DOHH2 (cell line): ENCODE results near the gene L3MBTL3.

Experiments used
- H3F3A ChIP-seq: fragments of 200-600 bp; sonication (generic), shearing (Covaris generic); 2 replicates; pipeline ENCODE4 v1.6.0; 2016; ENCODE audit warnings: antibody characterized with exemption, mild to moderate bottlenecking; ENCODE audit not compliant: control insufficient read depth, insufficient read depth
- H3K27ac ChIP-seq: fragments of 200-600 bp; sonication (generic); 2 replicates; pipeline ENCODE4 v1.5.1; 2014; ENCODE audit warnings: low read depth, mild to moderate bottlenecking, low read length, moderate library complexity
- H3K27me3 ChIP-seq: fragments of 200-600 bp; sonication (generic); 2 replicates; pipeline ENCODE4 v1.6.1; 2014; ENCODE audit warnings: mild to moderate bottlenecking, low read length, mixed read lengths; ENCODE audit not compliant: control insufficient read depth
- H3K36me3 ChIP-seq: fragments of 200-600 bp; sonication (generic); 2 replicates; pipeline ENCODE4 v1.6.1; 2014; ENCODE audit warnings: mild to moderate bottlenecking, low read length, moderate library complexity, mixed read lengths; ENCODE audit not compliant: control insufficient read depth
- H3K4me1 ChIP-seq: fragments of 200-600 bp; sonication (generic); 2 replicates; pipeline ENCODE4 v1.6.1; 2014; ENCODE audit warnings: mild to moderate bottlenecking, low read length, mixed read lengths; ENCODE audit not compliant: control insufficient read depth
- H3K4me2 ChIP-seq: fragments of 200-600 bp; sonication (generic); 2 replicates; pipeline ENCODE4 v1.6.0; 2014; ENCODE audit warnings: mild to moderate bottlenecking, low read length, moderate library complexity
- H3K4me3 ChIP-seq: fragments of 200-600 bp; sonication (generic); 2 replicates; pipeline ENCODE4 v1.5.1; 2014; ENCODE audit warnings: mild to moderate bottlenecking, low read length, mixed read lengths
- H3K79me2 ChIP-seq: fragments of 200-600 bp; sonication (generic); 2 replicates; pipeline ENCODE4 v1.6.1; 2014; ENCODE audit warnings: mild to moderate bottlenecking, low read length, mixed read lengths; ENCODE audit not compliant: control insufficient read depth
- H3K9me2 ChIP-seq: fragments of 200-600 bp; sonication (generic); replicated peaks from 2 replicates; pipeline ENCODE4 v1.6.1; 2014; ENCODE audit warnings: mild to moderate bottlenecking, low read length, mixed read lengths; ENCODE audit not compliant: control insufficient read depth
- H3K9me3 ChIP-seq: fragments of 200-600 bp; sonication (generic); 2 replicates; pipeline ENCODE4 v1.6.1; 2014; ENCODE audit warnings: antibody characterized with exemption, low read length, mixed read lengths; ENCODE audit not compliant: control insufficient read depth, insufficient read depth
- H4K20me1 ChIP-seq: fragments of 200-600 bp; sonication (generic); 2 replicates; pipeline ENCODE4 v1.6.0; 2014; ENCODE audit warnings: low read depth, mild to moderate bottlenecking, antibody characterized with exemption, low read length, moderate library complexity; ENCODE audit not compliant: control insufficient read depth, insufficient read depth
- CTCF ChIP-seq: fragments of 200-600 bp; sonication (generic); IDR thresholded peaks from one replicate; pipeline ENCODE4 v1.5.1; 2014; ENCODE audit warnings: antibody characterized with exemption, mild to moderate bottlenecking, low read depth, low read length; ENCODE audit not compliant: poor library complexity, severe bottlenecking
- EZH2phosphoT487 ChIP-seq: fragments of 200-600 bp; sonication (generic); IDR thresholded peaks from 2 replicates; pipeline ENCODE4 v1.6.1; 2017; ENCODE audit warnings: borderline replicate concordance, mild to moderate bottlenecking, antibody characterized with exemption, low read length, moderate library complexity, mixed read lengths

L3MBTL3 gene

GRCh38 chr6:130129762-130130246, 111.4 kb downstream of the L3MBTL3 start:
- Histone ChIP-seq H4K20me1 (no peaks in the 10 kb centered on the region), H3K4me1 (no peaks in the 10 kb centered on the region), H3K4me3 (no peak overlapping the region), H3K27ac (no peak overlapping the region), H3K9me2 (no peaks in the 10 kb centered on the region), H3K79me2 (no peaks in the 10 kb centered on the region), H3K9me3 (no peaks in the 10 kb centered on the region), H3K4me2 (no peak overlapping the region), H3F3A (no peaks in the 10 kb centered on the region), H3K36me3 (no peaks in the 10 kb centered on the region), H3K27me3 (no peaks in the 10 kb centered on the region)
- TF ChIP-seq EZH2phosphoT487, result no peak
- no peak for TF ChIP-seq CTCF

- Histone ChIP-seq H3K27me3 (no peaks in the 10 kb centered on the region), H3K9me2 (no peaks in the 10 kb centered on the region), H3K9me3 (no peaks in the 10 kb centered on the region), H3K4me2 (no peak overlapping the region), H3K79me2 (no peaks in the 10 kb centered on the region), H3F3A (no peaks in the 10 kb centered on the region), H3K4me1 (no peaks in the 10 kb centered on the region), H3K27ac (no peak overlapping the region), H3K36me3 (no peaks in the 10 kb centered on the region), H3K4me3 (no peak overlapping the region), H4K20me1 (no peaks in the 10 kb centered on the region)
- TF ChIP-seq CTCF, result no peak
- TF ChIP-seq EZH2phosphoT487, result no peak
Measured at GRCh38 chr6:130132286-130132701, 113.9 kb downstream of the L3MBTL3 start.

GRCh38 chr6:130134582-130134981, 116.2 kb downstream of the L3MBTL3 start:
- Histone ChIP-seq H3K4me2 (no peak overlapping the region), H3K4me3 (no peak overlapping the region), H3K79me2 (no peaks in the 10 kb centered on the region), H3K9me2 (no peaks in the 10 kb centered on the region), H3K27ac (no peak overlapping the region), H4K20me1 (no peaks in the 10 kb centered on the region), H3K4me1 (no peaks in the 10 kb centered on the region), H3F3A (no peaks in the 10 kb centered on the region), H3K36me3 (no peaks in the 10 kb centered on the region), H3K27me3 (no peaks in the 10 kb centered on the region), H3K9me3 (no peaks in the 10 kb centered on the region)
- no peak for TF ChIP-seq EZH2phosphoT487
- TF ChIP-seq CTCF, result no peak
